Astrocyte of the cerebellum (primary cell): ENCODE measurements around the gene GK.
"Not testable (repeated sequence)": the region's sequence is repeated elsewhere in the genome, so short reads cannot be mapped to it uniquely, and the experiment has no call there.

Experiments
- DNase-seq: peaks from one replicate; pipeline ENCODE4 v3.0.0-alpha.2; 2011; ENCODE audit warnings: low read depth
- H3K4me3 ChIP-seq: 2 replicates; pipeline ENCODE4 v1.5.1; 2011; ENCODE audit warnings: mild to moderate bottlenecking, low read depth, low read length, moderate library complexity
- CTCF ChIP-seq: IDR thresholded peaks from 2 replicates; pipeline ENCODE4 v1.5.1; 2012; ENCODE audit warnings: low read length, low read depth, moderate library complexity, mild to moderate bottlenecking; ENCODE audit errors: missing control alignments
- in situ Hi-C: cut with HindIII; loops from 2 replicates; pipeline ENCODE4 v1.10.0; 2017; ENCODE audit warnings: low sequenced_read_pairs

Gene GK

GRCh38 chrX:30635630-30636029, 17.6 kb upstream of the GK start:
- DNase-seq, result no peak
- no peak overlapping the region for H3K4me3 ChIP-seq
- no peak for TF ChIP-seq CTCF
- in situ Hi-C loops, result no loop called here

DNA sequence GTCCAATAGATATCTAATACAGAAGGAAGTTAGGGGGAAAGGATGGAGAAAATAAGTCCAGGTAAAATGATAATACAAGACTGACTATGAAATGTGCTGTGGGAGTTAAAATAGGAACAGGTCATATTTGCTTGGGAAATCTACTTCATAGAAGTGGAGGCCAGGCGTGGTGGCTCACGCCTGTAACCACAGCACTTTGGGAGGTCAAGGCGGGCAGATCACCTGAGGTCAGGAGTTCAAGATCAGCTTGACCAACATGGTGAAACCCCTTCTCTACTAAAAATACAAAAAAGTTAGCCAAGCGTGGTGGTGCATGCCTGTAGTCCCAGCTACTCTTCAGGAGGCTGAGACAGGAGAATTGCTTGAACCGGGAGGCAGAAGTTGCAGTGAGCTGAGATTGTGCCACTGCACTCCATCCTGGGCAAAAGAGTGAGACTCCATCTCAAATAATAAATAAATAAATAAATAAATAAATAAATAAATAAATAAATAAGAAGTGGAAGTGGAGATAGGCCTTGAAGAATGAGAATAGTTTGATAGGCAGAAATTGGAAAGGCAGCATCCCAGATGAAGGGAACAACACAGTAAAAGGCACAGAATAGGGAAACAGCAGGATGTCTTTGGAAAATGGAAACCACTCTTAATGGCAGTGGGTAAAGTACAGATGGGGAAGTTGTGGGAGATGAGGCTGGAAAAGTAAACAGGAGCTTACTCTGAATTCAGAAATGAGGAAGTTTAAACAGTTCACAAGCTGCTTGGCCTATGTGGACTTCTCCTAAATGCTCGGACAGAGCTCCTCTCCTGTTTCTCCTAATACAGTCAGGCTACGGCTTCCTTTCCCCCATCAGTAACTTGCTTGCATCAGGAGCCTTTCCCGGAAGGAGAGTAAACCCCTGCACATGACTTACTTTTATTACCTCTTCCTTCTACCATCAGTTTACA, 15.1 kb upstream of the GK start:
- no peak overlapping the region for H3K4me3 ChIP-seq
- TF ChIP-seq CTCF, result no peak
- DNase-seq, result no peak
- in situ Hi-C loops, result no loop called here

DNA sequence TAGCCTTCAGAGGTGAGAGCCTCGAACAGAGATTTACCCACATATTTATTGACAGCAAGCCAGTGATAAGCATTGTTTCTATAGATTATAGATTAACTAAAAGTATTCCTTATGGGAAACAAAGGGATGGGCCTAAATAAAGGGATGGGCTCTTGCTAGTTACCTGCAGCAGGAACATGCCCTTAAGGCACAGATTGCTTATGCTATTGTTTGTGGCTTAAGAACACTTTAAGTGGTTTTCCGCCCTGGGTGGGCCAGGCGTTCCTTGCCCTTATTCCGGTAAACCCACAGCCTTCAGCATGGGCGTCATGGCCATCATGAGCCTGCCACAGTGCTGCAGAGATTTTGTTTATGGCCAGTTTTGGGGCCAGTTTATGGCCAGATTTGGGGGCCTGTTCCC, 13.5 kb upstream of the GK start:
- in situ Hi-C loops, H3K4me3 ChIP-seq, DNase-seq: not testable (repeated sequence)

DNA sequence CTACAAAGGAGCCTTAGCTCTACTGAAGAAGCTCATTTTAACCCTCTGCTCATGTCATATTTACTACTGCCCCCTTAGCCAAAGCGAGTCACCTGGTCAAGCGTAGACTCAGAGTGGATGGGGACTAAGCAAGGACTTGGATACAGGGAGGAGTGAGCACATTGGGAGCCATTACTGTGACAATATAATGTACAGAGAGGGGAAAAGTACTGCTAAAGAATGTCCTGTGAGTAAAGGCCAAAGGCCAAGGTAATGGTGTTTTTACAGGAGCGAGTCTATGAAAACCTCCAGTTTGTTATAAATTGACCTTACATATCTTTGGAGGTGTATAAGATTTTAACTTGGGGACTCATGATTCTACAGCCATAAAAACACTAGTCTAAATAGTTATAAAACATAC, 10.6 kb upstream of the GK start:
- DNase-seq, result no peak
- no peak overlapping the region for H3K4me3 ChIP-seq
- no peak for TF ChIP-seq CTCF
- in situ Hi-C loops, result no loop called here

DNA sequence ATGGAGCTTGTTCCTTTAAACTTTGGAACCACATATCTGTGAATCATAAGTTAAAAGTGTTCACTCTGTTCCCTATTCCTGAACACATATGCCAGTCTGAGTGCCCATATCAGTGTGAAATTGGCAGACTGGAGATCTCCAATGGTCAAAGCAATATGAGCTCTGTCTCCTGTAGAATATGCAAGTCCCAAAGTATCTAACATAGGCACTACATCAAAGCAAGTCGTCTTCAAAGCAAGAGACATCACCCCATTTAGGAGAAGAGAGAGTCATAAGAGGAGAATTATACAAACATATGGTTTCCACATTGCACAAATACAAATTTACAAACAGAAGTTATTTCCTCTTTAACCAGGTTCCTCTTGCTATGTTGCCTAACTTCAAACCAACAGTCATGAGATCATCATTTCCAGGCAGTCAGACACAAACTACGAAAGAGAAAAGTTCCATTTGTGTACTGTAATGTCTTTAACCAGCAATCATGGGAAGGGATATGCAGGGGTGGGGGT, 9.9 kb upstream of the GK start:
- in situ Hi-C loops, result no loop called here
- no peak overlapping the region for H3K4me3 ChIP-seq
- no peak for DNase-seq
- no peak for TF ChIP-seq CTCF

DNA sequence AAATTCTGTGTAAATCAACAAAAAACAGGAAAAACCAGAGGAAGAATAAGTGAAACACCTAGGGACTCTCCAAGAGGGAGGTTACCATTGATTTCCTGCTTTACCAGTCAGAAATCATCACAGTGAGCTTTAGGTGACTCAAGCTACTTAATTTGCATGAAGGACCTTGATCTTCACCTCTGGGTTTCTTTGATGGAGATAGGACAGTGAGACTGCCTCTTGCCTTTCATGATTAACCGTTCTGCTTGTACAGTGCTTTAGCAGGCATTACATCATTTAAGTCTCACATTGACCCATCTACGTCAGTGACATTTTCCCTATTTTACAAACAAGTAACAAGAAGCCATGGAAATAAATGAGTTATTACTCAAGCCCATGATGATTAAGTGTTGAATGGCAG, 3.4 kb upstream of the GK start:
- no peak for DNase-seq
- no peak overlapping the region for H3K4me3 ChIP-seq
- in situ Hi-C loops, result no loop called here
- TF ChIP-seq CTCF, result no peak

DNA sequence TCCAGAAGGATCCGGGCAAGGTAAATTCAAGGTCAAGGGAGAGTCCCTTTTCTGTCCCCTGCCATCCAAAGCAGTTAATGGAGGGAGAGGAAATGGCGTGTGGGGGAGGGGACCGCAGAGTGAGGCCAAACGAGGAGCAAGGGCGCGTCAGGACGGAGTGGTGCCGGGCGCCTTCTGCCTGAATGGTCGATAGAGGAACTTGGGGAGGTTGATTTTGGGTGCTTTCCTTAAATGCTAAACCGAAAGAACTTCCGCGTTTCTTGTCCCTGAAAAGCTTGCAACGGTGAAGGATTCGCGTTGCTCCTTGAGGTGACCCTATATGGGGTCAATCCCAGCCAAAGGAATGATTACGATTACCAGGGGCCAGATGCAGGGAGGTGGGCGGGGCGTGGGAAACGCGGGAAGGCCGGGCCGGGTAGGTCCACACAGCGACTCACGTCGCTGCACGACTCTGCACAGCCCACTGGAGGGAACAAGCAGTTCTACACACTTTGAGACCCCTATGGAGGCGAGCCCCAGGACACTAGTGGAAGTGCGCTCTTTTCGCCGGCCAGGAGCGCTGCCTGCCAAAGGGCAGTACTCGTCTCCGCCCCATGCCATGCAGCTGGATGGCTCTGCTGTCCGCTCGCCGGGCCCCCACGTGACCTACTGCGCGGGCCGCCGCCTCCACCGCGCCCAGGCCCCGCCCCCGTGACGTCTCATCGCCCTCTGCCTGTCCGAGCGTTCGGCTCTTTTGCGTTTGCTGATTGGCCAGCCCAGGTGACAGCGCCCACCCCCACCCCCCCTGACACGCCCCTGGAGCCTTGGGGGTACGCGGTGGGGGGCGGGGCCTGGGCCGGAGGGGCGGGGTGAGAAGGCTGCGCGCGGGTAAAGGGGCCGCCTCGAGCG, 452 bp upstream of the GK start:
- in situ Hi-C loops, result no loop called here
- DNase-seq, result peak; percentile 72
- H3K4me3 ChIP-seq, result peak overlapping the region; percentile 54
- no peak for TF ChIP-seq CTCF

DNA sequence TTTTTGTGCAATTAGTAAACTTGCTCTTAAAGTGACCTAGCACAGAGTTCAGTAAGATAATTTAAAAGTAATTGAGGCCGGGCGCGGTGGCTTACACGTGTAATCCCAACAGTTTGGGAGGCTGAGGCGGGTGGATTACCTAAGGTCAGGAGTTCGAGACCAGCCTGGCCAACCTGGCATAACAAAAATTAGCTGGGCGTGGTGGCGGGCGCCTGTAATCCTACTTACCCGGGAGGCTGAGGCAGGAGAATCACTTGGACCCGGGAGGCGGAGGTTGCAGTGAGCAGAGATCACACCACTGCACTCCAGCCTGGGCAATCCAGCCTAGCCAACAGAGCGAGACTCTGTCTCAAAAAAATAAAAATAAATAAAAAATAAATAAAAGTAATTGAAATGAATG, 1.2 kb downstream of the GK start:
- H3K4me3 ChIP-seq, DNase-seq, in situ Hi-C loops: not testable (repeated sequence)
